Measurements from ENCODE around the gene ERV3-1. TPM values are rescaled to one million over a fixed set of nuclear protein-coding genes. Genes with fewer than 3 reads are reported as not detected.
A peak's percentile ranks its signal among the peaks of the same experiment; 100 is the strongest.

ERV3-1 gene
- total and polyA plus RNA-seq, 9 of the 15 experiments (the other 6 are each of a cell fraction or from before 2014, with no cell fraction given) = 10.2 to 30.0 (median 22.0) TPM

DNA sequence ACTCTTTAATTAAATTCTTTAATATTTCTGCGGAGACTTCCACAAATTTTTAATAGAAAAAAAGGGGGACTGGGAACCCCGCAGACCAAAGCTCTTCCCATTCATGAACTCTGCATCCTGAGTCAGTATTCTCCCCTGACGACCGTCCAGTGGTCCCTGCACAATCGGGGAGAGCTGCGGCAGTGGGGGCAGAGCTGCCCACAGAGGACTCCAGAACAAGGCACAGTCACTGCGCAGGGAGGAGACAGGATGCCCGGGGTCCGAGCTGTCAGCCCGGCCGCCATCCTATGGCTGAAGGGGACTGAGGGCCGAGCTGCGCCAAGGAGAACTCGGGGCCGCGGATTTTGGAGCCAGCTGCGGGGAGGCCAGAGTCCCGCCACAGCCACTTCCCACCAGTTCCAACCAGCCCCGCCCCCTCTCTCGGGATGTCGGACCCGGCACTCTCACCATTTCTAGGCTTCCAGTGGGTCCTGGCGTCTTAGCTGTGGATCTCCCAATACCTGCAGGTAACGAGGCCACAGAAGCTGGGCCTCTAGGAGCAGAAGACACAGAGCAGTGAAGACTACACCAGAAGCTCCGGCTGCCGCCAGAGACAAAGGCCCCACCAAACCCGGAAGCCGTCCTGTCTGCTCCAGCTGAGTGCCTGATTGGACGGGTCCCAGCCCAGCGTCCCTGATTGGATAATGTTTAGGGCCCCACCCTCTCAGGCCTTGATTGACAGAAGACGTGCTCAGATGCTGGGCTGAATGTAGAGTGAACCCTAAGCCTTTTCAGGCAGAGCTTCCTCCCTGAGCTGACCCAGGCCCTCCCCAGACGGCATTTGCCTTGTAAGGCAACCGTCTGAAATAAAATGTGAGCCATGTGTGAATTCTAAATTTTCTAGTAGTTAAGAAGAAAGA lies at the start of gene ERV3-1 (continued):
- TF ChIP-seq PTBP1 (IDR thresholded peaks at IDR 0.05; ENCODE audit: low read depth, low read length) (no peak), IFI16 (CRISPR knock-in tag; IDR thresholded peaks at IDR 0.05) (no peak), NFIC (IDR thresholded peaks at IDR 0.05) (peak; percentile 54), POLR2H (tag; IDR thresholded peaks at IDR 0.05; ENCODE audit: low read depth) (peak; percentile 96), CEBPB (tag; IDR thresholded peaks at IDR 0.05) (no peak), KHSRP (IDR thresholded peaks at IDR 0.05) (no peak), KLF6 (CRISPR knock-in tag; IDR thresholded peaks at IDR 0.05; ENCODE audit: borderline replicate concordance) (no peak), ZFP36 (IDR thresholded peaks at IDR 0.05; ENCODE audit: low read depth, low read length, partially characterized antibody) (no peak), GATAD2A (IDR thresholded peaks at IDR 0.05) (no peak), POLR2B (IDR thresholded peaks at IDR 0.05; ENCODE audit: low read depth, partially characterized antibody) (peak; percentile 99), ESRRA (IDR thresholded peaks at IDR 0.05; ENCODE audit: borderline replicate concordance, low read depth) (0 out of 2 replicates have a peak, but pooled peaks have one; percentile 10), TEAD1 (CRISPR knock-in tag; IDR thresholded peaks at IDR 0.05) (peak in 1 of 2 experiments; percentile 42; a peak in 1 of 4 replicates), IRF2 (CRISPR knock-in tag; IDR thresholded peaks at IDR 0.05) (no peak), ZNF766 (CRISPR knock-in tag; conservative IDR thresholded peaks at IDR 0.05) (no peak), KLF16 (IDR thresholded peaks at IDR 0.05) (peak; percentile 51; the same call in 1 of the 2 replicates), TAF7 (tag; IDR thresholded peaks at IDR 0.05) (peak; percentile 95), ZNF79 (CRISPR knock-in tag; IDR thresholded peaks at IDR 0.05; ENCODE audit: low read depth) (no peak), NRF1 (conservative IDR thresholded peaks at IDR 0.05 in 1 of 2, IDR thresholded peaks at IDR 0.05 in 1 of 2) (peak; percentile 68 to 74), RBM22 (IDR thresholded peaks at IDR 0.05; ENCODE audit: low read depth, low read length, poor library complexity, severe bottlenecking) (no peak), ZNF444 (CRISPR knock-in tag; IDR thresholded peaks at IDR 0.05) (no peak)
- TF ChIP-seq, protein P1, sequence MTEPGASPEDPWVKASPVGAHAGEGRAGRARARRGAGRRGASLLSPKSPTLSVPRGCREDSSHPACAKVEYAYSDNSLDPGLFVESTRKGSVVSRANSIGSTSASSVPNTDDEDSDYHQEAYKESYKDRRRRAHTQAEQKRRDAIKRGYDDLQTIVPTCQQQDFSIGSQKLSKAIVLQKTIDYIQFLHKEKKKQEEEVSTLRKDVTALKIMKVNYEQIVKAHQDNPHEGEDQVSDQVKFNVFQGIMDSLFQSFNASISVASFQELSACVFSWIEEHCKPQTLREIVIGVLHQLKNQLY (CRISPR knock-in tag; conservative IDR thresholded peaks at IDR 0.05) = no peak; a peak in 1 of 4 replicates
- TF ChIP-seq, protein P2, sequence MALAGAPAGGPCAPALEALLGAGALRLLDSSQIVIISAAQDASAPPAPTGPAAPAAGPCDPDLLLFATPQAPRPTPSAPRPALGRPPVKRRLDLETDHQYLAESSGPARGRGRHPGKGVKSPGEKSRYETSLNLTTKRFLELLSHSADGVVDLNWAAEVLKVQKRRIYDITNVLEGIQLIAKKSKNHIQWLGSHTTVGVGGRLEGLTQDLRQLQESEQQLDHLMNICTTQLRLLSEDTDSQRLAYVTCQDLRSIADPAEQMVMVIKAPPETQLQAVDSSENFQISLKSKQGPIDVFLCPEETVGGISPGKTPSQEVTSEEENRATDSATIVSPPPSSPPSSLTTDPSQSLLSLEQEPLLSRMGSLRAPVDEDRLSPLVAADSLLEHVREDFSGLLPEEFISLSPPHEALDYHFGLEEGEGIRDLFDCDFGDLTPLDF (CRISPR knock-in tag; IDR thresholded peaks at IDR 0.05) = peak; percentile 30; the same call in 1 of the 2 replicates
- TF ChIP-seq, protein P3, sequence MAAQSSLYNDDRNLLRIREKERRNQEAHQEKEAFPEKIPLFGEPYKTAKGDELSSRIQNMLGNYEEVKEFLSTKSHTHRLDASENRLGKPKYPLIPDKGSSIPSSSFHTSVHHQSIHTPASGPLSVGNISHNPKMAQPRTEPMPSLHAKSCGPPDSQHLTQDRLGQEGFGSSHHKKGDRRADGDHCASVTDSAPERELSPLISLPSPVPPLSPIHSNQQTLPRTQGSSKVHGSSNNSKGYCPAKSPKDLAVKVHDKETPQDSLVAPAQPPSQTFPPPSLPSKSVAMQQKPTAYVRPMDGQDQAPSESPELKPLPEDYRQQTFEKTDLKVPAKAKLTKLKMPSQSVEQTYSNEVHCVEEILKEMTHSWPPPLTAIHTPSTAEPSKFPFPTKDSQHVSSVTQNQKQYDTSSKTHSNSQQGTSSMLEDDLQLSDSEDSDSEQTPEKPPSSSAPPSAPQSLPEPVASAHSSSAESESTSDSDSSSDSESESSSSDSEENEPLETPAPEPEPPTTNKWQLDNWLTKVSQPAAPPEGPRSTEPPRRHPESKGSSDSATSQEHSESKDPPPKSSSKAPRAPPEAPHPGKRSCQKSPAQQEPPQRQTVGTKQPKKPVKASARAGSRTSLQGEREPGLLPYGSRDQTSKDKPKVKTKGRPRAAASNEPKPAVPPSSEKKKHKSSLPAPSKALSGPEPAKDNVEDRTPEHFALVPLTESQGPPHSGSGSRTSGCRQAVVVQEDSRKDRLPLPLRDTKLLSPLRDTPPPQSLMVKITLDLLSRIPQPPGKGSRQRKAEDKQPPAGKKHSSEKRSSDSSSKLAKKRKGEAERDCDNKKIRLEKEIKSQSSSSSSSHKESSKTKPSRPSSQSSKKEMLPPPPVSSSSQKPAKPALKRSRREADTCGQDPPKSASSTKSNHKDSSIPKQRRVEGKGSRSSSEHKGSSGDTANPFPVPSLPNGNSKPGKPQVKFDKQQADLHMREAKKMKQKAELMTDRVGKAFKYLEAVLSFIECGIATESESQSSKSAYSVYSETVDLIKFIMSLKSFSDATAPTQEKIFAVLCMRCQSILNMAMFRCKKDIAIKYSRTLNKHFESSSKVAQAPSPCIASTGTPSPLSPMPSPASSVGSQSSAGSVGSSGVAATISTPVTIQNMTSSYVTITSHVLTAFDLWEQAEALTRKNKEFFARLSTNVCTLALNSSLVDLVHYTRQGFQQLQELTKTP (IDR thresholded peaks at IDR 0.05; ENCODE audit: low read depth in 1 of 2, partially characterized antibody in 2 of 2) = peak in 1 of 2 experiments; percentile 52

Data from K562 (cell line).